Measurements from ENCODE around the gene HIVEP3.

DNA sequence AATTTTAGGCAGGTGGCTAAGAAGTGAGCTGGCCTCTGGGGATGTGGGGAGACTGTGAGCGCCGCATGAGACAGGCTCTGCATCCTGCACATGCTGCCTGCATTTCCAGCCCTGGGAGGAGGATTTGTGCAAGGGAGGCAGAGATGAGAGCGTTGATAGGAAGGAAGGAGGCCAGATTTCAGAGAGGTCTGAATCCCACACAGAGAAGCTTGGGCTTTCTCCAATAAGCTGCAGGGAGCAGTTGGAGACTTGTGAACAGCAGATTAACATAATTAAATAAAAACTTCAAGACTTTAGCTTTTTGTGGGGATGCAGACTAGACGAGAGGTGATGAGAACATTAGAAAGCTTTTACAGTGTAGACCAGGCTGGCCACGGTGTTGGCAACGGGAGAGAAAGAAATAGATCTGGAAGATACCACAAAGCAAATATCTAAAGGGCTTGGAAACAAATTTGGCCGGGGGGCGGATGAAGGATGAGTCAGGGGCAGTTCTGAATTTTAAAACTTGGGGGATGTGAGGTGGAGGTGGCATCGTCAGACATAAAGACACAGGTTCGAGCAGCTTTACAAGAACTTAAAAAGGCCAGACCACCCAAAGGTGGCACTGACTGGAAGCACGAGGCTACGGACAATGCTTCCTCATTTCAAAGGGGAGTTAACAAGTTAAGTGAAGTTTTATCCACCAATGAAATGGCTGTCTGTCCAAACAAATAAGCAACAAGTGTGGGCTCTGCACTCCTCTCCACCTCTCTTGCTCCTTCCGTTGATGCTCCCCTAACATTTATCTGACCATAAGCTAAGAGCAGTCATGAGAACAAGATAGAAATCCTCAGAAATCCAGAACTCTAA, 57.0 kb downstream of the HIVEP3 start:
- TF ChIP-seq, protein P1, sequence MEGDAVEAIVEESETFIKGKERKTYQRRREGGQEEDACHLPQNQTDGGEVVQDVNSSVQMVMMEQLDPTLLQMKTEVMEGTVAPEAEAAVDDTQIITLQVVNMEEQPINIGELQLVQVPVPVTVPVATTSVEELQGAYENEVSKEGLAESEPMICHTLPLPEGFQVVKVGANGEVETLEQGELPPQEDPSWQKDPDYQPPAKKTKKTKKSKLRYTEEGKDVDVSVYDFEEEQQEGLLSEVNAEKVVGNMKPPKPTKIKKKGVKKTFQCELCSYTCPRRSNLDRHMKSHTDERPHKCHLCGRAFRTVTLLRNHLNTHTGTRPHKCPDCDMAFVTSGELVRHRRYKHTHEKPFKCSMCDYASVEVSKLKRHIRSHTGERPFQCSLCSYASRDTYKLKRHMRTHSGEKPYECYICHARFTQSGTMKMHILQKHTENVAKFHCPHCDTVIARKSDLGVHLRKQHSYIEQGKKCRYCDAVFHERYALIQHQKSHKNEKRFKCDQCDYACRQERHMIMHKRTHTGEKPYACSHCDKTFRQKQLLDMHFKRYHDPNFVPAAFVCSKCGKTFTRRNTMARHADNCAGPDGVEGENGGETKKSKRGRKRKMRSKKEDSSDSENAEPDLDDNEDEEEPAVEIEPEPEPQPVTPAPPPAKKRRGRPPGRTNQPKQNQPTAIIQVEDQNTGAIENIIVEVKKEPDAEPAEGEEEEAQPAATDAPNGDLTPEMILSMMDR (IDR thresholded peaks at IDR 0.05), result no peak
- TF ChIP-seq POLR2A (IDR thresholded peaks at IDR 0.05), result no peak

Data from heart left ventricle (tissue), 13 donors.